GM18951 (cell line): ENCODE measurements around the gene SLC43A2.

ENCODE experiments used
- POLR2A ChIP-seq: IDR thresholded peaks from 4 replicates; pipeline ENCODE4 v1.6.1; 2011; ENCODE audit warnings: mild to moderate bottlenecking; ENCODE audit not compliant: insufficient read length, insufficient read depth; ENCODE audit errors: extremely low read depth
- in situ Hi-C: fragments of 300-500 bp; cut with MboI; formaldehyde crosslinking; loops from one replicate; pipeline ENCODE4 v1.12.0; 2022; ENCODE audit warnings: low sequenced_read_pairs, mixed read lengths, inconsistent platforms; ENCODE audit not compliant: unreplicated experiment

SLC43A2 gene

GRCh38 chr17:1648173-1648962, 19.7 kb upstream of the SLC43A2 start:
- in situ Hi-C loops, result no loop called here
- TF ChIP-seq POLR2A, result peak; percentile 43

GRCh38 chr17:1647802-1648171, 19.2 kb upstream of the SLC43A2 start:
- no peak for TF ChIP-seq POLR2A
- in situ Hi-C loops, result no loop called here

GRCh38 chr17:1646199-1646875, 17.7 kb upstream of the SLC43A2 start:
- in situ Hi-C loops, result no loop called here
- no peak for TF ChIP-seq POLR2A

- TF ChIP-seq POLR2A, result peak; percentile 39
- in situ Hi-C loops, result no loop called here
These were observed 16.9 kb upstream of the SLC43A2 start, which contains the start of gene SCARF1 for GRCh38 chr17:1645207-1646171. SCARF1 (minus strand) TSS chr17:1645732; CDS start chr17:1645697, 35 bp downstream.

GRCh38 chr17:1644493-1645206, 16.0 kb upstream of the SLC43A2 start:
- peak; percentile 65 for TF ChIP-seq POLR2A
- in situ Hi-C loops, result no loop called here

GRCh38 chr17:1643999-1644492, 15.4 kb upstream of the SLC43A2 start:
- in situ Hi-C loops, result no loop called here
- TF ChIP-seq POLR2A, result no peak

GRCh38 chr17:1643293-1643998, 14.8 kb upstream of the SLC43A2 start:
- in situ Hi-C loops, result no loop called here

GRCh38 chr17:1641065-1641403, 12.4 kb upstream of the SLC43A2 start:
- TF ChIP-seq POLR2A, result no peak
- in situ Hi-C loops, result no loop called here

More at GRCh38 chr17:1643293-1643998, 14.8 kb upstream of the SLC43A2 start:
- TF ChIP-seq POLR2A, result peak; percentile 39

- TF ChIP-seq POLR2A, result no peak
- in situ Hi-C loops, result no loop called here
These were observed 11.9 kb upstream of the SLC43A2 start for GRCh38 chr17:1640329-1641064.

GRCh38 chr17:1639549-1640180, 11.0 kb upstream of the SLC43A2 start:
- no peak for TF ChIP-seq POLR2A
- in situ Hi-C loops, result loop anchor here (10.0 kb wide), 1 partner anchor 65 kb away; no protein-coding TSS in a partner anchor
